GM18502 (cell line): Measurements from ENCODE around the gene DERL2.

ENCODE experiments used
- ATAC-seq: cut with Tn5 transposase; IDR thresholded peaks from one replicate; pipeline ENCODE4 v1.9.1; 2021; ENCODE audit warnings: mild to moderate bottlenecking; ENCODE audit not compliant: unreplicated experiment, poor library complexity

DERL2 gene

GRCh38 chr17:5502552-5502951 is 16.6 kb upstream of the DERL2 start:
- no peak for ATAC-seq

- ATAC-seq = no peak
Measured at GRCh38 chr17:5501685-5502084, 15.7 kb upstream of the DERL2 start.

DNA sequence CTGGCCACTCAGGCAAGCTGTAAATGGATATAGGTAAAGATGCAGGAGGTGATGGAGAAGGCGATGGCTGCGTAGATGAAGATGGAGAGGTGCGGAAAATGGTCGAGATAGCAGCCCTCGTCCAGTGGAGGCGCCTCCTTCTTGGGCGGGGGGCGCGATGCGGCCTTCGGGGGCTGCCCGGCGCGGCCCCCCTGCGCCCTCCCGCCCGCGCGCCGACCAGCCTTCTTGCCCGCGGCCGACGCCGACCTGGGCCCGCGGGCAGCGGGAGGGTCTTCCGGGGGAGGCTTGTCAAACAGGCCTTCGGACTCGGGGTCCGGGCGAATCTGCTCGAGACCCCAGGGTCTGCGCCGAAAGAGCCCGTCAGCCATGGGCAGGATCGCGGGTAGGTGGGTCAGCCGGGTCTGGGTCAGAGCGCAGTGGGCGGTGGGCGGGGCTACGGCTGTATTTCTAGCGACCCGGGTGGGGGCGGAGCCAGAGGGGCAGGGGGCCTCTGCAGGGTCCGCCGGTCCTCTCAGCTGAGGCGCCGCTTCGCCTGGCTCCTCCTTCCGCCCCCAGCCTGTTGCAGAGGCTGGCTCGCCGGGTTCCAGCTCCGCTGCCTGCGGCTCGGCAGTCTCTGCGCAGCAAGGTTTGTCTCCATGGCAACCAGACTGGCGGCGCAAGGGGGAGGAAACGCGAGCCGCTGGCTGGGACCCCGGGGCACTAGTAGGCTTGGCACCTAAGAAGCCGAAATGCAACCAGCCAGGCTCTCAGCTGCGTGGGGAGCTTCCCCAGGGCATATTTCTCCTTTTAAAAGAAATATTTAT is 14.8 kb upstream of the DERL2 start:
- ATAC-seq = no peak

GRCh38 chr17:5500247-5500588 is 14.2 kb upstream of the DERL2 start:
- ATAC-seq = no peak

GRCh38 chr17:5499476-5500231 is 13.7 kb upstream of the DERL2 start:
- ATAC-seq = no peak

DNA sequence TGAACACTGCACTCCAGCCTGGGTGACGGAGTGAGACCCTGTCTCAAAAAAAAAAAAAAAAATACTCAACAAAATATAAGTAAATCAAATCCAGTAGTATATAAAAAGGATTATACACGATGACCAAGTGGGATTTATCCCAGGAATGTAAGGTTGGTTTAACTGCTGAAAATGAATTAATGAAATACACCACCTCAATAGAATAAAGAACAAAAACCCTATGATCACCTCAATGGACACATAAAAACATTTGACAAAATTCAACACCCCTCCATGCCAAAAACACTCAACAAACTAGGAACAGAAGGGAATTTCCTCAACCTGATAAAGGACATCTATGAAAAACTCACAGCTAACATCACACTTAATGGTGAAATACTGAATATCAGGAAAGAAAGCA is 7.0 kb upstream of the DERL2 start:
- no peak for ATAC-seq

GRCh38 chr17:5488752-5489151 is 2.8 kb upstream of the DERL2 start:
- no peak for ATAC-seq

- peak; percentile 83 for ATAC-seq
Measured at GRCh38 chr17:5486206-5487124, 487 bp upstream of the DERL2 start, which contains the start of gene MIS12. MIS12 (plus strand) TSS chr17:5486566; CDS start chr17:5488863, 2,297 bp downstream.

- ATAC-seq = no peak
Measured at GRCh38 chr17:5481451-5481850, 4.5 kb downstream of the DERL2 start.

GRCh38 chr17:5480962-5481361 is 5.0 kb downstream of the DERL2 start:
- ATAC-seq = no peak

- ATAC-seq = no peak
Measured at GRCh38 chr17:5478992-5479391, 7.0 kb downstream of the DERL2 start.

DNA sequence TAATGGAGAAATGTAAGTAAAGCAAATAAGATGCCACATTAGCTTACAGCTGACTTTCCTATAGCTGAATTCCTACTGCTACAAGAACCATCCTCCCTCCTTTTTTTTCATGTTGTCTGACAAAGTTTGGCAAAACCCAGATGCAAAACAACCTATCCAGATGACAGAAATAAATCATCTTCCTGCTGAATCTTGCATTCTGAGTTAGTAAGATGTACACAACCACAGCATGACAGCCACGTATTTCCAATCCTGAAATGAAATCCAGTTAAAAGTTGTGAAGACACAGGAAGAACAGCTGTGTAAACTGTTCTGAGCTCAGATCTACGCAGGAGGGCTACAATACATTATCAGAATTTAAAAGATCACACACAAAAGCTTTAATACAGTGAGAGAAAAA is 12.1 kb downstream of the DERL2 start:
- no peak for ATAC-seq

DNA sequence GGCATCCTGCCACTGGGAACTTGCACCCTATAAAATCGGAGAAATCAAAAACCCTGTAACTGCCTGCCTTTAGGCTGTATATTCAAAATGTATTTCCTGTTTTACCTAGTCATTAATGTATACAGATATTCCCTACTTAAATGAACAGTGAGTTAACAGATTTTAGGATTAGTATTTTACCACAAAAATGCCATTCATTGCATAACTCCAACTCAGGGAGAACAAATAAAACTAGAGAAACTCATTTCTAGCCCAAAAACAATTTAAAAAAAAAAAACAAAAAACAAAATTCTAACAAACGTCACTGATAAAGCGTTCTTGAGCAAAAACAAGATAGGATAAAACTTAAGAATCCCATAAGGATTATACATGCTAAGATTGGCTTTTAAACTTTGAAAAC is 13.5 kb downstream of the DERL2 start:
- no peak for ATAC-seq

- ATAC-seq = no peak
Measured at GRCh38 chr17:5468075-5468473, 17.9 kb downstream of the DERL2 start.

DNA sequence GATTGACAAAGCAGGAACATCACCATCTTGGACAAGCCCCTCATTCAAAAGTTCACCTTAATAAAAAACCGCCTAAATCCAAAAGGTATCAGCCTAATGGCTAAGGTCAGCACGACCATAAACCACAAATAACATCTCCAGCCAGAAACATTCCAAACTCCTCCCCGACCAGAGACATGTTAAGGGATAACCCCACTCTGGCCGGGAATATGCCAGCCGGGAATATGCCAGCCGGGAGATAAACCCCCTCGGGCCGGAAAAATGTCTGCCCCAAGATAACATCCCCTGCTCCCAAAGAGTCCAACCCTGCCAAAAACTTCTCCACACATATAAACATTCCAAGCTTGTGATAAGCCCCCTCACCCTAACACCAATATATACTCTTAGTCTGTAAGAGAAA is 18.6 kb downstream of the DERL2 start:
- no peak for ATAC-seq

DNA sequence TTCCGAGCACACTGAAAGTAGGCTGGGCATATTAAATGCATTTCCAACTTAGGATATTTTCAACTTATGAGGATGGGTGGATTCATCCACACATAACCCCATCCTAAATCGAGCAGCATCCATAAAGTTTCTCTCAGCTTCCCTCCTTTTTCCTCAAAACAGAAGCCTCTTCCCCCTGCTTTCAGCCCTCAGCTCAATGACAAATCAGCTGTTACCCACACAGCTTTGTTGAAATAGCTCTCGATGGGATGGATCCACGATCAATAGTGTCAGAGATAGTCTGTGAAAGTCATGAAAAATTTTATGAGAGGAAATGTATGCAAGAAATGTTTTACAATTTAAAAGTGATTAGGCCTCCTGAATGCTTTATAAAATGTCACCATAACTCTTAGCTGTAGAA is 19.7 kb downstream of the DERL2 start:
- no peak for ATAC-seq

- ATAC-seq = no peak
Measured at GRCh38 chr17:5464717-5465507, 21.1 kb downstream of the DERL2 start.

- ATAC-seq = no peak
Measured at GRCh38 chr17:5446786-5447185, 39.2 kb downstream of the DERL2 start.

DNA sequence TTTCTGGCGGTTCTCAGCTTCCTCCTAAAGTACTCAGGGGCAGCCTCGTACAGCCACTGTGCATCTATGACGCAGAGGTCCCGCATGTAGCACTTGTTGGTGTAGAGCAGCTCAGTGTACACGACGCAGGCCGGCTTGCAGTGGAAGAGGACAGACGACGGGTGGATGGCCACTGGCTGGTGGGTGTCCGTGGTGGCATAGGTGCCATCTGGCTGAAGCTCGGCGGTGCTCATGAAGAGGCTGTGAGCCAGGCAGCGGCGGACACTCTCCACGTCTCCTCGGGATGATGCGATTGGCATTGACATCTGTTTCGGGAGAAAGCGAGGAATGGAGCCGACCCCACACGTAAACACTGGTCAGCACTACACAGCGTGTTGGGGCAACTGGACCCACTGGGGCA is 41.8 kb downstream of the DERL2 start:
- no peak for ATAC-seq

DNA sequence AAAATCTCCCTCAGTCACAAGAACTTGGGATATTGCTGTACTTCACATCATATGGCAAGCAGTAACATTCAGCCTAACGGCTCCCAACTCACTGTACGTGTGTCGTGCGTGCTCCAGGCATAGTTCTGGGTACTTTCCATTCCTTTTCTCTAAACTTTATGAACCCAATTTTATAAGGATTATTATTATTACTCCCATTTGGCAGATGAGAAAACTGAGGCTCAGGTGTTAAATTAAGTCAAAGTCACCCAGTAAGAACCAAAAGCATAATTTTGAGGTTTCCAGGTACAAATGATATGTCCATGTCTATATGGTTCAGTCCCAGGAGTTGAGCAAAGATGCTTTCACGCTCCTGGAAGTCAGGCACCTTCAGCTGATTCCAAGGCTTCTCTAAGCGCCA is 42.2 kb downstream of the DERL2 start:
- no peak for ATAC-seq
